H1 (cell line): ENCODE results near the gene TM9SF2. TPM values are rescaled to one million over a fixed set of nuclear protein-coding genes. Genes with fewer than 3 reads are reported as not detected.

ENCODE experiments used
- GTF2F1 ChIP-seq: IDR thresholded peaks from 2 replicates; pipeline ENCODE4 v1.6.1; 2012; ENCODE audit warnings: low read depth, low read length, improper control_type of control experiment, borderline replicate concordance
- HDAC6 ChIP-seq: IDR thresholded peaks from one replicate; pipeline ENCODE4 v1.7.1; 2012; ENCODE audit warnings: low read depth, mild to moderate bottlenecking, inconsistent platforms, low read length, moderate library complexity
- TEAD4 ChIP-seq: IDR thresholded peaks from 2 replicates; pipeline ENCODE4 v1.6.1; 2012; ENCODE audit warnings: low read depth, low read length, inconsistent platforms, mixed read lengths
- polyA plus RNA-seq, 7 experiments: library from polyadenylated mRNA; depleted of rRNA in 3 of 7; stranded (reverse) in 5 of 7; unstranded in 2 of 7; fragments of >200 nt in 5 of 7; fragments of 200-250 nt in 2 of 7; gene quantifications; 1 replicate in 5 of 7; 2 replicates in 1 of 7; 4 replicates in 1 of 7; pipeline versions ENCODE4 v1.2.1 to v1.2.3, GENCODE V29; 2011 to 2013; ENCODE audit warnings: missing spikeins in 2 of 7, mixed read lengths in 2 of 7
- total RNA-seq: library from RNA; stranded (reverse); fragmentation: NEBNext Ultra II Directional; extraction: Animal tissue kit (Norgen Biotek cat#: 25700); gene quantifications from 2 replicates; pipeline ENCODE4 v1.2.1, GENCODE V29; 2021

Gene TM9SF2
- total and polyA plus RNA-seq, 2 of the 8 experiments (the other 6 are each of a cell fraction or from before 2014, with no cell fraction given), result 68.0 to 101 TPM

DNA sequence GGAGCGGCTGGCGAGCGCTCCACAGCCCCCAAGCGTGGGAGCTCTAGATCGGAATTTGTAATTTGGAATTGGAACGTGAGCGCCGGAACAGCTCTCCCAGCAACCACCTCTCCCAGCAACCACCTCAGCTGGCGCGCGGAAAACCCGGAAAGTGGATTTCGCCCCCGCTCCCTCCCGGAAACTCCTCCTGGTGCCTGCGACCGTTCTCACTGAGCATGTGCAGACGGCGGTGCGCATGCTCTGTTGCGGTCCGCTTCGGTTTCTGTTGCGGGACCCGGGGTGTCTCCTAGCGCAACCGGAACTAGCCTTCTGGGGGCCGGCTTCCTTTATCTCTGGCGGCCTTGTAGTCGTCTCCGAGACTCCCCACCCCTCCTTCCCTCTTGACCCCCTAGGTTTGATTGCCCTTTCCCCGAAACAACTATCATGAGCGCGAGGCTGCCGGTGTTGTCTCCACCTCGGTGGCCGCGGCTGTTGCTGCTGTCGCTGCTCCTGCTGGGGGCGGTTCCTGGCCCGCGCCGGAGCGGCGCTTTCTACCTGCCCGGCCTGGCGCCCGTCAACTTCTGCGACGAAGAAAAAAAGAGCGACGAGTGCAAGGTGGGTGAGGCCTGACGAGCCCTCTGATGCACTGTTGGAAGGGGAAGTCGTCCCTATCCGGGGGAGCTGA lies at the start of gene TM9SF2 (continued):
- TF ChIP-seq GTF2F1 (no peak), TEAD4 (no peak), HDAC6 (no peak)
- TF ChIP-seq, all 59 proteins: peak for 22
